Pons (tissue), 1 donor: ENCODE results near the gene COL6A3.
A peak's percentile ranks its signal among the peaks of the same experiment; 100 is the strongest.

Source experiments
- DNase-seq: peaks from one replicate; pipeline ENCODE4 v3.0.0-alpha.2; 2016; ENCODE audit warnings: low spot score

The COL6A3 gene

DNA sequence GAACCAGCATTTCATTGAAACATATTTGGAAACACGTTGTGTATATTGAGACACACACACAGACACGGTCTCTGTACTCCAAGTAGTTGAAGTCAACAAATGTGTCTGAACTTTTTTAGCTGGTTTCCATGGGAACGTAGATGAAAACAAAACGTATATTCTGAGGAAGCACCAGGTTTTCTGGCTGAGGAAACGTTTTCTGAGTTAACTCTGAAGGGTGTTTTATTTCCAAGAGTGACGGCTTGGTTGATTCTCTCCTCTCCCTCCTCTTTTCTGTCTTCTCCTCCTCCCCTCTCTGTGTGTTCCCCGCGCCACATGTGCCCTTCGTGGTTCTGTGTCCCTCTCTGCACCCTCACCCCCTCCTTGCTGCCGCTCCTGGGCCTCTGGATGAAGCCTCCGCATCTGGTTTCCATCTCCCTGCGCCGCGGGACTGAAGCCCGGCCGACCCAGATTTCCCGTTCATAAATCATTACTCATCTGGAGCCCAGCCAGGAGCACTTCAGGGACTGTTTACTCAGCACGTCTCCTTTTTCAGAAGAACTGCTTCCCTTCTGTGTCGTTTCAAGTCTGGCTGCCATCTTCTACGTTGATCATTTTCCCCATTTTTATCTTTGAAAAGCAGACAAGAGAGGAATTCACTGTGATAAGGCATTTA is 122.7 kb downstream of the COL6A3 start:
- peak; percentile 24 for DNase-seq

DNA sequence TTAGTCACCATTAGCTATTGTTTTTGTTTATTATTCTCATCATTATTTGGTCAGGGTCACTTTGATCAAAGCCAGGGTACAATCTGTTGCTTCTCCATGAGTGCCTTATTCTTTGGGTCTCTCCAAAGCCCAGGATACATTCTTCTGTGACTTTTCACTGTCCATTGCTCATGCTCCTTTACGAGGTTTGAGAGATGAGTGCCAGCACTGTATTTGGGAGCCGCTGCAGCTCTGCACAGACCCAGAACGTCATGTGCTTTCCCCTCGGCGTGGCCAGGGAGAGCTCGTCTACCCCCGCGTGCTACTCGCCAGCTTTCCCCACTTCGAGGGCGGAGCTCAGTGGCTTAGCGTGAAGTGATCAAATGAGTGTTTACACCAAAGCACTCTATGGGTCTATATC is 123.7 kb downstream of the COL6A3 start:
- DNase-seq = no peak

DNA sequence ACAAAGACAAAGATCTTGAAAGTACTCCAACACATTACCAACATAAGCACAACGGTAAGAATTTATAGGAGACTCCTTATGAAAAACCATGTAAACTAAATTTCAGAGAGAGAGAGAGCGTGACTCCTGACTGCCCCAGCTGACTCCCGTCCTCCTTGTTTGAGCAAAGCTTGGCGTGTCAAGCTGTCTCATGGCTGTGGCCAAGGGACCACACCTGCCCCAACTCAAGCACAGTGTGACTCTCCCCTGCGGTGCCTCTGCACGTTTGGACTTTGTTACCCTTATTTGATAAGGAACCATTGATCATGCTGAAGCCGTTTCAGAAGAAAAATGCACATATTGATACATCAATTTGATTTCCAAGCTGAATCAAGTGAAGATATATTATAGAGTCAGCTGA is 124.8 kb downstream of the COL6A3 start:
- no peak for DNase-seq

GRCh38 chr2:237287872-237288271 is 126.1 kb downstream of the COL6A3 start:
- DNase-seq = no peak

DNA sequence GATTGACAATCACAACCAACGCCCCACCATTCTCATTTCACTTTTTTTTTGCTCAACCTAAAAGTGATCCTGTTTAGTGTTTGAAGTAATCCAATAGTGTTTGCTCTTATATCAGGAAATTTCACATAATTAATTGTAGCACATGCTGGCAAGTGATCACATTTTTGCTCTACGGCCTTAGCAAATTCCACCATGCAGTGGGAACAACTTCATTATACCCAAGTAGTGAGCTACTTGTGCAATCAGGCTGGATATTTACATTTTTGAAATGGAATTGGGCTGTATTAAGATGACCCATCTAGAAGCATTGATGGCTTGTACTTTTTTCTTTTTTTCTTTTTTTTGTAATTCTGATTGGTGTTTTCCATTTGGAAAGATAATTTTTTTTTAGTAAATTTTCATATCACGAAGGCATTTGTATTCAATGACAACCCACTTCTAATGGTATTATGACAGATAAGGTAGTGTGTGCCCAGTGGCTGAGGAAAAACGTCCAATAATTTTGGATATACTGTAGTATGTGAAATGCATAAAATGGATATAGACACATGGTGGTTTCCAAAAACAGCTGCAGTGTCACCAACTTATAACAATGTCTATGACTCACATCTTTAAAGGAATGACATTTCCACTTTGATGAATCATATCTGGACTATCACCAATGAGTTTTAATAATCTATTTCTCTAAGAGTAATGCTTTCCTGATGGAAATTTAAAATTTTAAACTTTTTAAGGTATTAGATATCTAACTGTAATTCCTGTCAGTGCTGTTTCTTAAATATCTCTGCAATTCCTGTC is 130.6 kb downstream of the COL6A3 start:
- DNase-seq = no peak

GRCh38 chr2:237282568-237283128 is 131.3 kb downstream of the COL6A3 start:
- no peak for DNase-seq

DNA sequence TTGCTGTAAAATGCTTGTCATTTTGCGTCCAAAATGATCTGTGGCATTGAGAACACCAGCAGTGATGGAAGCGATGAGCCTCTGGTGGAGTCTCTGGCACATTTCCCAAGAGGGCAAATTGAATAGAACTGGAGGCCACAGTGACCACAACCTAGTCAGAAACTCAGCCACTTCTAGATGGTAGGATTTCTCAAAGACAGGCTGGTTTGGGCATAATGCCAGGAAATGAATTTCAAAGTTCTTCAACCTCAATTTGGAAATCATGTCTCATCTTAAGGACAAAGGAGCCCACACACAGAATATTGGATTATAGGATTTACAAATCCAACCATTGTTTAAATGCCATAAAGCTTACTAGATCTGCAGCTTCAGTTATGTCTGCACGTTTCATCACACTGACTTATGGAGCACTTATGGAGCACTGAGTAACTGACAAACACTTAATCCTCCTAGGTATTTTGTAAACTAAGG is 132.1 kb downstream of the COL6A3 start:
- DNase-seq = no peak

GRCh38 chr2:237280939-237281338 is 133.0 kb downstream of the COL6A3 start:
- no peak for DNase-seq

DNA sequence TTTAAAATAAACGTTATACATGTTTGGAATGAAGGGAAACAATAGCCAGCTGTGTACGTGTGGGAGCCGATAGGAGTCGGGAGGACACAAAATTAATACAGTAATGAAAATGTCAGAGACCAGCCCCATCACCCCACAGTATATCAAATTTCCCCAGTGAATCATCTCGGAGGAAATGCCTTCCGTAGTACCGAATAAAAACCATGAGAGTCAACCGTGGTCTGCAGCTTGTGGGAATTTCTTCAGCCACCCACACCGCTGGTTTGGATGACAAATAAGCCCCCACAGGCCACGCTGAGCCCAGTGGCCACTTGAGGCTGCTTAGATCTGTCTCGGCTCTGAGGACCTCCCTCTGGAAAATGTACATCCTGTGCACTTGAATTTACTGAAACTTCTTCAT is 133.7 kb downstream of the COL6A3 start:
- no peak for DNase-seq

DNA sequence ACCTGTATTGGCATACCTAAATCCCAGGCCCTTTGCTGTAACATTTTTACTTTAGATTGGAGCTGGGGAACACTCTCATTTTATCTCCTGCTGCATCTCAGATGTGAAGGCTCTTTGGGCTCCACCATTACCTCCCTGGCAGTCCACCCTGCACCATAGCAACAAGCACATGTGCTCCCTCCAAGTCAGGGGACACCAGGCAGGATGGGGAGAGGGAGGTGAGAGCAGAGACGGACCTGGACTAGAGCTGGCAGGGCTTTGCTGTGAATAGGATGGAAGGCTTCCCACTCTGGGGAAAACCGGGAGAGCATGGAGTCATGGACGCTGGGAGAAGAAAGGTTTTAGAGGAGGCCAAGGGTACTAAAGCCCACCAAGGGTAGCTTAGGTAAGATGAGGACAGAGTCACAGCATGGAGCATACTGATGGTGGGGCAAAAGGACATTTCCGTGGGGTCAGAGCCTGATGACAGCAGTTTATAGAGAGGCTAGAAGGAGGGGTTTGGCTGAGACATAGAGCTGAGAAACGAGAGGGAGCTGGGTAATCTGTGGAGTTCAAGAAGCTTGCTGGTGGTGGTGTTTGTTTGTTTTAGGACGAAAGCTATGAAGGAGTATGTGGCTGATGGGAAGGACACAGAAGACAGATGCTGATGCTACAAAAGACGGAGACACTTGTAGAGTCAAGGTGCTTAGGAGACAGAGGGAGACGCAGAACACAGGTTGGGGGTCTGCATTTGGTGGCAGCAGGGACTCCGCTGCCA is 134.8 kb downstream of the COL6A3 start:
- no peak for DNase-seq

GRCh38 chr2:237278568-237278967 is 135.4 kb downstream of the COL6A3 start:
- no peak for DNase-seq

- no peak for DNase-seq
These were observed 137.1 kb downstream of the COL6A3 start for GRCh38 chr2:237276716-237277490.
